Stimulated activated CD4-positive, alpha-beta T cell treated with anti-CD3 and anti-CD28 coated beads, Interleukin-15, amount 100 ng/mL, for 24 hours (primary cell): Measurements from ENCODE around the gene PLPP4.
"Not testable (repeated sequence)": the region's sequence is repeated elsewhere in the genome, so short reads cannot be mapped to it uniquely, and the experiment has no call there.

Source experiments
- DNase-seq: peaks from one replicate; pipeline ENCODE4 v3.0.0-alpha.2; 2020

The PLPP4 gene

GRCh38 chr10:120492346-120492745 lies 35.3 kb downstream of the PLPP4 start:
- DNase-seq, result no peak

GRCh38 chr10:120493411-120494312 lies 36.6 kb downstream of the PLPP4 start:
- no peak for DNase-seq

- no peak for DNase-seq
Measured at GRCh38 chr10:120494313-120494710, 37.3 kb downstream of the PLPP4 start.

- no peak for DNase-seq
Measured at GRCh38 chr10:120495226-120496009, 38.4 kb downstream of the PLPP4 start.

GRCh38 chr10:120499883-120500282 lies 42.9 kb downstream of the PLPP4 start:
- DNase-seq, result no peak

- DNase-seq, result no peak
Measured at GRCh38 chr10:120503689-120504088, 46.7 kb downstream of the PLPP4 start.

- DNase-seq, result not testable (repeated sequence)
Measured at GRCh38 chr10:120504227-120504626, 47.2 kb downstream of the PLPP4 start.

GRCh38 chr10:120505056-120505455 lies 48.0 kb downstream of the PLPP4 start:
- no peak for DNase-seq

GRCh38 chr10:120505866-120506265 lies 48.8 kb downstream of the PLPP4 start:
- DNase-seq, result no peak

GRCh38 chr10:120506674-120507073 lies 49.6 kb downstream of the PLPP4 start:
- DNase-seq, result no peak

- DNase-seq, result no peak
Measured at GRCh38 chr10:120507175-120507574, 50.1 kb downstream of the PLPP4 start.

- no peak for DNase-seq
Measured at GRCh38 chr10:120507651-120508050, 50.6 kb downstream of the PLPP4 start.

GRCh38 chr10:120508393-120508792 lies 51.4 kb downstream of the PLPP4 start:
- peak; percentile 3 for DNase-seq

GRCh38 chr10:120508966-120509365 lies 51.9 kb downstream of the PLPP4 start:
- no peak for DNase-seq

GRCh38 chr10:120511165-120511564 lies 54.1 kb downstream of the PLPP4 start:
- no peak for DNase-seq

GRCh38 chr10:120513307-120513796 lies 56.3 kb downstream of the PLPP4 start:
- DNase-seq, result no peak

GRCh38 chr10:120514035-120514620 lies 57.1 kb downstream of the PLPP4 start:
- peak; percentile 14 for DNase-seq

- no peak for DNase-seq
Measured at GRCh38 chr10:120514959-120515358, 57.9 kb downstream of the PLPP4 start.

GRCh38 chr10:120515741-120516140 lies 58.7 kb downstream of the PLPP4 start:
- no peak for DNase-seq

GRCh38 chr10:120516426-120516825 lies 59.4 kb downstream of the PLPP4 start:
- no peak for DNase-seq

GRCh38 chr10:120517196-120517595 lies 60.2 kb downstream of the PLPP4 start:
- DNase-seq, result no peak

GRCh38 chr10:120517881-120518484 lies 61.0 kb downstream of the PLPP4 start:
- no peak for DNase-seq

GRCh38 chr10:120521880-120522279 lies 64.9 kb downstream of the PLPP4 start:
- no peak for DNase-seq
